ENCODE data around the gene HIP1R. TPM values are rescaled to one million over a fixed set of nuclear protein-coding genes. Genes with fewer than 3 reads are reported as not detected.

HIP1R gene
- total and polyA plus RNA-seq, 2 of the 8 experiments (the other 6 are each of a cell fraction or from before 2014, with no cell fraction given) = 11.2 to 14.5 TPM

DNA sequence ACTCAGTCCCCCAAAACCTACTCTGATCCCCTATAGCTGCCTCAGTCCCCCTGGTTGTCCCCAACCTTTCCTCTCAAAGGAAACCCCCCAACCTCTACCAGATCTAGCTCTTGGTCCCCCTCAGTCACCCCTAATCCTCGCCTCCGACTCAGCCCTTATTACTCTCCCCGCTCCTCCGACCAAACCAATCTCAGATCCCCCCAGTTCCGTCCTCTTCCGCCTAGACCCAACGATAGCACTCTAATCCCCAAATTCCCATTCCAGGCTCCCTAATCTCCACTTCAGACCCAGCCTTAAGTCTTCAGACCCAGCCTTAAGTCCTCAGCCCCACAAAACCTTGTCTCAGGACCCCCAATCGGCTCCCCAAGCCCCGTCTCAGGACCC, 60.1 kb downstream of the HIP1R start:
- FAIRE-seq = no peak
- 25% methylated on average over 9 of the region's 9 CpGs; no CpG with 5 or more reads in 1 of the 2 experiments for WGBS, 2 experiments (ENCODE audit: extremely low coverage in 1 of 2, insufficient coverage in 1 of 2, insufficient read length in 1 of 2, insufficient replicate concordance in 2 of 2, low coverage in 1 of 2, low lambda C conversion rate in 2 of 2, missing lambda C conversion rate in 1 of 2)
- POLR2A ChIA-PET (ENCODE audit: partially characterized antibody) = interaction anchor here (0.7 to 1.7 kb wide), 4 partner anchors 9 to 226 kb away, joined by 3 to 4 read pairs (median 3); no protein-coding TSS in a partner anchor
- H3K4me2 ChIP-seq (ENCODE audit: insufficient read depth in 1 of 2, low read depth in 2 of 2, low read length in 2 of 2) = peak overlapping the region; percentile 69 to 94
- H3K9me3 ChIP-seq (ENCODE audit: insufficient read depth in 2 of 2, low read depth in 1 of 2, low read length in 1 of 2) = no peaks in the 10 kb centered on the region
- H2BK120ac ChIP-seq (replicated peaks; ENCODE audit: low read depth, low read length) = no peak overlapping the region
- no peak overlapping the region for H3K14ac ChIP-seq (ENCODE audit: insufficient read length)
- H3K18ac ChIP-seq (ENCODE audit: extremely low read depth, low read length) = no peak overlapping the region
- no peak overlapping the region for H3K27ac ChIP-seq (ENCODE audit: low read depth, low read length)
- H2AK5ac ChIP-seq (ENCODE audit: low read depth, low read length) = no peak overlapping the region
- peaks cover 4% of the 10 kb centered on the region; the same call in 1 of the 2 replicates for H3K23me2 ChIP-seq (ENCODE audit: low read depth, low read length)
- H3K79me2 ChIP-seq (ENCODE audit: control insufficient read depth in 1 of 2, insufficient read depth in 2 of 2, low read length in 2 of 2) = peaks cover 0 to 32% of the 10 kb centered on the region in 2 experiments; a peak in 2 of 4 replicates
- CTCF ChIA-PET (ENCODE audit: partially characterized antibody) = interaction anchor here (1.2 to 2.7 kb wide), 3 partner anchors 28 to 57 kb away, joined by 3 to 8 read pairs (median 7); no protein-coding TSS in a partner anchor
- peaks cover 4 to 9% of the 10 kb centered on the region in 2 experiments for H4K20me1 ChIP-seq (replicated peaks in 1 of 2; ENCODE audit: control insufficient read depth in 1 of 2, insufficient read depth in 2 of 2, low read length in 2 of 2)
- H2BK12ac ChIP-seq (ENCODE audit: low read depth, low read length) = 0 out of 2 replicates have a peak overlapping the region, but pooled peaks have one; percentile 39
- H3K23ac ChIP-seq (ENCODE audit: insufficient read length) = no peak overlapping the region
- H3K4me3 ChIP-seq (ENCODE audit: extremely low read depth in 1 of 4, insufficient read depth in 2 of 4, low read depth in 3 of 4, low read length in 4 of 4) = peak overlapping the region; percentile 46 to 91 (median 74)
- H4K91ac ChIP-seq (replicated peaks; ENCODE audit: insufficient read length, low read length) = no peak overlapping the region
- DNase-seq (ENCODE audit: low read depth in 1 of 2, low spot score in 2 of 2) = no peak
- peaks cover 5 to 19% (median 7%) of the 10 kb centered on the region in 4 experiments; a peak in 6 of 7 replicates for H3K4me1 ChIP-seq (replicated peaks in 1 of 4; ENCODE audit: control insufficient read depth in 3 of 4, insufficient read depth in 4 of 4, low read length in 3 of 4)
- H3K27me3 ChIP-seq (replicated peaks in 1 of 4; ENCODE audit: control insufficient read depth in 3 of 4, extremely low read depth in 1 of 4, insufficient read depth in 3 of 4, low read length in 3 of 4) = peaks cover 3 to 28% (median 20%) of the 10 kb centered on the region in 4 experiments
- H3K56ac ChIP-seq (replicated peaks; ENCODE audit: insufficient read length, low read depth, low read length) = peak overlapping the region; percentile 39
- H4K8ac ChIP-seq (ENCODE audit: extremely low read depth, insufficient read depth, low read length) = peak overlapping the region; percentile 89
- peak overlapping the region in 3 of 4 experiments; percentile 62 to 75 (median 69); a peak in 6 of 7 replicates for H3K9ac ChIP-seq (replicated peaks in 1 of 4; ENCODE audit: extremely low read depth in 1 of 4, low read depth in 3 of 4, low read length in 3 of 4)
- H4K5ac ChIP-seq (ENCODE audit: insufficient read length, low read depth, low read length) = no peak overlapping the region
- H2BK5ac ChIP-seq (ENCODE audit: low read depth, low read length) = no peak overlapping the region
- no peak overlapping the region; the same call in 1 of the 2 replicates for H2BK15ac ChIP-seq (ENCODE audit: low read length)
- H3K36me3 ChIP-seq (ENCODE audit: control insufficient read depth in 2 of 4, insufficient read depth in 4 of 4, low read length in 3 of 4) = no peaks in the 10 kb centered on the region
- H2BK20ac ChIP-seq (ENCODE audit: low read length) = no peak overlapping the region
- no peaks in the 10 kb centered on the region; the same call in 1 of the 2 replicates for H3K79me1 ChIP-seq (ENCODE audit: low read depth, low read length)
- H2AFZ ChIP-seq (ENCODE audit: low read length) = no peak overlapping the region
- H3K4ac ChIP-seq (replicated peaks; ENCODE audit: insufficient read length, low read depth, low read length) = no peak overlapping the region
- TF ChIP-seq, protein P1, sequence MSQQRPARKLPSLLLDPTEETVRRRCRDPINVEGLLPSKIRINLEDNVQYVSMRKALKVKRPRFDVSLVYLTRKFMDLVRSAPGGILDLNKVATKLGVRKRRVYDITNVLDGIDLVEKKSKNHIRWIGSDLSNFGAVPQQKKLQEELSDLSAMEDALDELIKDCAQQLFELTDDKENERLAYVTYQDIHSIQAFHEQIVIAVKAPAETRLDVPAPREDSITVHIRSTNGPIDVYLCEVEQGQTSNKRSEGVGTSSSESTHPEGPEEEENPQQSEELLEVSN (IDR thresholded peaks at IDR 0.05) = no peak
- no peak for TF ChIP-seq ASH2L (IDR thresholded peaks at IDR 0.05; ENCODE audit: low read length)
- no peak for TF ChIP-seq CTBP2 (IDR thresholded peaks at IDR 0.05; ENCODE audit: borderline replicate concordance, insufficient read depth, insufficient read length, low read length)
- TF ChIP-seq PHF8 (conservative IDR thresholded peaks at IDR 0.05; ENCODE audit: low read depth, low read length) = no peak
- TF ChIP-seq RXRA (IDR thresholded peaks at IDR 0.05; ENCODE audit: insufficient read depth, low read depth, low read length) = no peak
- TF ChIP-seq, protein P2, sequence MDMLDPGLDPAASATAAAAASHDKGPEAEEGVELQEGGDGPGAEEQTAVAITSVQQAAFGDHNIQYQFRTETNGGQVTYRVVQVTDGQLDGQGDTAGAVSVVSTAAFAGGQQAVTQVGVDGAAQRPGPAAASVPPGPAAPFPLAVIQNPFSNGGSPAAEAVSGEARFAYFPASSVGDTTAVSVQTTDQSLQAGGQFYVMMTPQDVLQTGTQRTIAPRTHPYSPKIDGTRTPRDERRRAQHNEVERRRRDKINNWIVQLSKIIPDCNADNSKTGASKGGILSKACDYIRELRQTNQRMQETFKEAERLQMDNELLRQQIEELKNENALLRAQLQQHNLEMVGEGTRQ (IDR thresholded peaks at IDR 0.05; ENCODE audit: low read length) = no peak
- no peak for TF ChIP-seq TCF12 (IDR thresholded peaks at IDR 0.05; ENCODE audit: low read depth, low read length)
- TF ChIP-seq, protein P3, sequence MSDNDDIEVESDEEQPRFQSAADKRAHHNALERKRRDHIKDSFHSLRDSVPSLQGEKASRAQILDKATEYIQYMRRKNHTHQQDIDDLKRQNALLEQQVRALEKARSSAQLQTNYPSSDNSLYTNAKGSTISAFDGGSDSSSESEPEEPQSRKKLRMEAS (IDR thresholded peaks at IDR 0.05) = no peak
